HG03571 (cell line): ENCODE results near the gene DCLK3.

Source experiments
- ATAC-seq: cut with Tn5 transposase; IDR thresholded peaks from one replicate; pipeline ENCODE4 v1.9.1; 2021; ENCODE audit not compliant: unreplicated experiment

DCLK3 gene

GRCh38 chr3:36763850-36764703 is at the start of gene DCLK3:
DCLK3 (minus strand) TSS chr3:36764553; CDS start chr3:36764263, 290 bp downstream.
- no peak for ATAC-seq

GRCh38 chr3:36813305-36813704 is 49.0 kb upstream of the DCLK3 start:
- ATAC-seq: no peak

- no peak for ATAC-seq
Measured at GRCh38 chr3:36812240-36812639, 47.9 kb upstream of the DCLK3 start.

- no peak for ATAC-seq
Measured at GRCh38 chr3:36811768-36812167, 47.4 kb upstream of the DCLK3 start.

- ATAC-seq: no peak
Measured at GRCh38 chr3:36804295-36805055, 40.1 kb upstream of the DCLK3 start.

- no peak for ATAC-seq
Measured at GRCh38 chr3:36803091-36803791, 38.9 kb upstream of the DCLK3 start.

- ATAC-seq: no peak
Measured at GRCh38 chr3:36800533-36801116, 36.3 kb upstream of the DCLK3 start.

- no peak for ATAC-seq
Measured at GRCh38 chr3:36796881-36797280, 32.5 kb upstream of the DCLK3 start.

GRCh38 chr3:36796161-36796560 is 31.8 kb upstream of the DCLK3 start:
- no peak for ATAC-seq

GRCh38 chr3:36795622-36796021 is 31.3 kb upstream of the DCLK3 start:
- ATAC-seq: no peak

GRCh38 chr3:36792342-36792741 is 28.0 kb upstream of the DCLK3 start:
- ATAC-seq: no peak

- ATAC-seq: no peak
Measured at GRCh38 chr3:36790765-36791164, 26.4 kb upstream of the DCLK3 start.

GRCh38 chr3:36786921-36787890 is 22.9 kb upstream of the DCLK3 start:
- ATAC-seq: no peak

- ATAC-seq: no peak
Measured at GRCh38 chr3:36784138-36784635, 19.8 kb upstream of the DCLK3 start.

- peak; percentile 68 for ATAC-seq
Measured at GRCh38 chr3:36777424-36778218, 13.3 kb upstream of the DCLK3 start.

- ATAC-seq: no peak
Measured at GRCh38 chr3:36776436-36776835, 12.1 kb upstream of the DCLK3 start.

- ATAC-seq: no peak
Measured at GRCh38 chr3:36774052-36774451, 9.7 kb upstream of the DCLK3 start.

- no peak for ATAC-seq
Measured at GRCh38 chr3:36771931-36772330, 7.6 kb upstream of the DCLK3 start.

GRCh38 chr3:36769926-36770325 is 5.6 kb upstream of the DCLK3 start:
- ATAC-seq: no peak
